HG03520 (cell line): ENCODE measurements around the gene EHBP1L1.

Source experiments
- ATAC-seq: cut with Tn5 transposase; IDR thresholded peaks from one replicate; pipeline ENCODE4 v1.9.1; 2021; ENCODE audit warnings: mild to moderate bottlenecking, moderate library complexity; ENCODE audit not compliant: unreplicated experiment

Gene EHBP1L1

DNA sequence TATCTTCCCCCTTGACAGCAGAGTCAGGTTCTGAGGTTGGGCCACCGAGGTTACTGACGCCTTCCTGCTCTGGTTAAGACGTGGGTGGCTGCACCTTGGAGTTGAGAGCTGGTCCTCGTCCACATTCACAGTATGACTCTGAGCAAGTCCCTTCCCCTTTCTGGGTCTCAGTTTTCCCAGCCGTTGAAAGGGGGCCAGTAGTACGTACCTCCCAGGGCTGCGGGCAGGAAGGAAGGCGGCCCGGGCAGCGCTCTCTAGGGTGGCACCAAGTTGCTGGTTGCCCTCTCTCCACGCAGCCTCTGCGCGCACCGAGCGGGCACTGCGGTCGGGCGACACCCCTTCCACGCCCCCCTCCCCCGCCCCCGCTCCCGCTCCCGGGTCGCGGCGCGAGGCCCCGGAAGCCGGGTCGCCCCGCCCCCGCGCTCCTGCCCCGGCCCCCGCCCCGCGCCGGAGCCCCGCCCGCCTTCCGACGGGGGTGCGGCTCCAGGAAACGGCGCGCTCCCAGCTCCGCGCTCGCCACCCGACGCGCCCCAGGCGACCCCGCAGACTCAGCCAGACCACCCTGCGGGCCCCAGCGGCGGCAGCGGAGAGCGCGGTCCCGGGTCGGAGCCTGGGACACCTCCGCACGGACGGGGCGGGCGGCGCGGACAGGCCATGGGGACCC lies at the start of gene EHBP1L1:
EHBP1L1 (plus strand) TSS at position 486 of the 664 bp plus-strand sequence. CDS start 250 bp downstream, outside the sequence.
- ATAC-seq: peak; percentile 19

DNA sequence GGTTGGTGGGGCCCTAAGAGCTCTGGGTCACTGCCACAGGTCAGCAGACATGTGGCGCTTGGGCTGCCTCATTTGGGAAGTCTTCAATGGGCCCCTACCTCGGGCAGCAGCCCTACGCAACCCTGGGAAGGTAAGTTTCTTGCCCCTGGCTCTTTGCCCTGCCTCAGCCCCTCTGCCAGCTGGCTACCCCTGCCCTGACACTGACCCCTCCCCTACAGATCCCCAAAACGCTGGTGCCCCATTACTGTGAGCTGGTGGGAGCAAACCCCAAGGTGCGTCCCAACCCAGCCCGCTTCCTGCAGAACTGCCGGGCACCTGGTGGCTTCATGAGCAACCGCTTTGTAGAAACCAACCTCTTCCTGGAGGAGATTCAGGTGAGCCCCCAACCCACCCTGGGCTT lies 49.1 kb upstream of the EHBP1L1 start:
- ATAC-seq: no peak

DNA sequence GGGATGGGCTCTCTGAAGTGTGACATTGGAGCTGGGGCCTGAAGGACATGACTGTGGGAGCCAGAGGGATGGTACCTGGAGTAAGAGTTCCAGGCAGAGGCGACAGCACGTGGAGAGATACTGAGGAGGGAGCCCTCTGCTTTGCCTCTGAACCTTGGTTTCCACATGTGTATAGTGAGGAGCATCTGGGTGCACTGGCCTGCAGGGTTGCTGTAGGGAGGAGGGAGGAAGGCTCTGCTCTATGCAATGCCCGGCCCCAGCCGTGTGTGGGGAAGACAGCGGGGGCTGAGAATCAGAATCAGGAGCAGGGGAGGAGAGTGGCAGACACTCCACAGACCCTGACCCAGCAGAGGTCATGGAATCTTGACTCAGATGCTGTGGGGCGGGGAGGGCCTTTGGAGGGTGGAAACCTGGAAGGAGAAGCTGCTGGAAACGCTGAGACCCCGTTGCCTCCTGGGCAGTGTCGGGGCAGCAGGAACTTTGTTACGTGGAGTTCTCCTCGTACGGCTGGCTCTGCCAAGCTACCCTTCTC lies 47.0 kb upstream of the EHBP1L1 start:
- ATAC-seq: no peak

DNA sequence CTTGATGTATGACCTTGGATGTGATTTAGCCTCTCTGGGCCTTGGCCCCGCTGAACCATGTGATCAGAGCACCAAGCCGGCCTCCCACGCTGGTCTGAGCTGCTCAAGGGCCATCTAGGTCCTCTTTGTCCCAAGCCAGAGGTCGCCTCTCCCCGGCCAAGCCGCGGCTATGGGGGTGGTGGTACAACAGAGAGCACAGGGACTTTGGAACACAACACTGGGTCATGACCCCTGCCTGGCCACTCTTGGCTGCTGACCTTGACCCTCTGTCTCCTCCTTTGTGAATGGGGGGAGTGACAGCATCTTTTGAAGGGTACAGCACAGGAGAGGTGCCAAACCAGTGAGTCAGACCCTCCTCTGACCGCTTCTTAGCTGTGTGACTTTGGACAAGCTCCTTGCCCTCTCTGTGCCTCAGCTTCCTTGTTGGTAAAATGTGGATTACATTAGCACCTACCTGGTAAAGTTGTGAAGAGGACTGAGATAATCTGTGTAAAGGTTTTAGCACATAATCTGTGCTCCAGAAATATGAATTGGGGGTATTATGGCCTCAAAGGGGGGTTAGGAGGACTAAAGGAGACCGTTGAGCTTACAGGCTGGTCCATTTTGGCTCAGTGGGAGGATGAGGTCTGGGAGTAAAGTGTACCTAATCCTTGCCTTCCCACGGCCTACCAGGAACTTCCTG lies 46.2 kb upstream of the EHBP1L1 start:
- no peak for ATAC-seq

DNA sequence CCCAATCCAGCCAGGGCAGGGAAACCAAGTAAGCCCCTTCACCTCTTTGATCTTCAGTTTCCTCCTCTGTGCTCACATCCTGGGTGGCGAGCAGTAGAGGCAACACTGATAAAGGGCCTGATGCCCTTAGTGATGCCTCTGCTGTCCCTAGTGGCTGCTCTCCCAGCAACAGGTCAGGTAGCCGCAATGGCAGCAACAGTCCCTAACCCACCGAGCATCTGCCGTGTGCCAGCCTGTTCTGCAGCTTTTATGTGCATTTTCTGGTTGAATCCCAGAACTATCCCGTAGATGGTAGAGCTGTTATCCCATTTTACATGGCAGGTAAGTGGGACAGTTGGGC lies 45.7 kb upstream of the EHBP1L1 start:
- ATAC-seq: no peak

DNA sequence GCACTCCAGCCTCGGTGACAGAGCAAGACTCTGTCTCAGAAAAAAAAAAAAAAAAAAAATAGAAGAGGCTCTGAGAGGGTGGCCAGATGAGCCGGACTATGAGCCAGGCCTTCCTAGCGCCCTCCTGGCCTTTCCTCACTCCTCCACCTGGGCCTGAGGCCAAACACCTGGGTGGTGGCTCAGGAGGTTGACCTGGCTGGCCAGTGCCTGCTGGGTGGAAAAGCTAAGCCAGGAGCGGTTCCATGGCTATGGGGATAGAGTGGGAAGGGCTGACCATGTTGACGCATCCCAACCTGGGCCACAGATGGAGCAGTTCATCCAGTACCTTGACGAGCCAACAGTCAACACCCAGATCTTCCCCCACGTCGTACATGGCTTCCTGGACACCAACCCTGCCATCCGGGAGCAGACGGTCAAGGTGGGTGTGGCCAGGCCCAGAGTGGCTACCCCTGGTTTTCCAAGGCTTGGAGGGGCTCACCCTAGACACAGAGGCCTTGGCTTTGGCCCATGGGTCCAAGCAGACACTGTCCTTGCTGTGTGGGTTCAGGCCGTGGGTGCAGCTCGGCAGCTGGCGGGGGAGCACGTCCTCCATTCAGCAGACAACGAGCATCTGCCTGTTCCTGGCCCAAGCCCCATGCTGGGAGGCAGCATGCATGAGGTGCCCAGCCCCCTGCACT lies 43.3 kb upstream of the EHBP1L1 start:
- no peak for ATAC-seq

DNA sequence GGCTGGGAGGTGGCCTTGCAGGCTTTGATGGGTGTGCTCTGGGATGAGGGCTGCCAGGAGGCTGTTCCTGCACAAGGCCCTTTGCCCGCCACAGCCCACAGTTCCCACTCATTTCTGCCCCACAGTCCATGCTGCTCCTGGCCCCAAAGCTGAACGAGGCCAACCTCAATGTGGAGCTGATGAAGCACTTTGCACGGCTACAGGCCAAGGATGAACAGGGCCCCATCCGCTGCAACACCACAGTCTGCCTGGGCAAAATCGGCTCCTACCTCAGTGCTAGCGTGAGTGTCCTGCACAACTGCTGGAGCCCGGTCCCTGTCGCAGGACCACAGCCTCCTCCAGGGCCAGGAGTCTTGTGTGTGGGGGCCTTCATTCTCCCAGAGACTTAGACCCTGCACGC lies 40.8 kb upstream of the EHBP1L1 start:
- ATAC-seq: no peak

DNA sequence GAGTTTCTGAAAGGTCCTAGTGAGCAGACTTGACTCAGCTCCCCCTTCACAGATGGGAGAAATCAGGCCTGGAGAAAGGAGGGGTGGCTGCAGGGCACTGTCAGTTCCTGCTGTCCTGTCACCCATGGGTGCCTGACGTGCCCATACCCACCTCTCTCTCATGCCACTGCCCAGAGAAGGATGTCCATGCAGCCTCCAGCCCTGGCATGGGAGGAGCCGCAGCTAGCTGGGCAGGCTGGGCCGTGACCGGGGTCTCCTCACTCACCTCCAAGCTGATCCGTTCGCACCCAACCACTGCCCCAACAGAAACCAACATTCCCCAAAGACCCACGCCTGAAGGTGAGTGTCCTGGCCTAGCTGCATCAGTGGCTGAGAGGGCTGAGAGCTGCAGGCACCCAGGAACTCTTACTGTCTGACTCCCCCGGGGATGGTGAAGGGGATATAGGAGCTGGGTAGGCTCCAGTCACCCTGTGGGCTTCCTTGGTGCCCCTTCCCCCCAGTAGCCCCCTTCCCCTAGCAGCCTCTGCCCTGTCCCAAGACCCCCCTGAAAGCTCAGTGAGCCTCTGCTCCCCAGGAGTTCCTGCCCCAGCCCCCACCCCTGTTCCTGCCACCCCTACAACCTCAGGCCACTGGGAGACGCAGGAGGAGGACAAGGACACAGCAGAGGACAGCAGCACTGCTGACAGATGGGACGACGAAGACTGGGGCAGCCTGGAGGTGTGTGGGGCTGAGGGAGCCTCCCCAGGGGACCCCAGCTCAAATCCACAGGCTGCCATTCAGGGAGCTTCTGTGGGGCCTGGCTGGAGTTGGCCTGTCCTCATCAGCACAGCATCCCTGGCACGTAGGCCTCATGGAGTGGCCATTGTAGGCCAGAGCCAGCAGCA lies 39.2 kb upstream of the EHBP1L1 start:
- no peak for ATAC-seq

DNA sequence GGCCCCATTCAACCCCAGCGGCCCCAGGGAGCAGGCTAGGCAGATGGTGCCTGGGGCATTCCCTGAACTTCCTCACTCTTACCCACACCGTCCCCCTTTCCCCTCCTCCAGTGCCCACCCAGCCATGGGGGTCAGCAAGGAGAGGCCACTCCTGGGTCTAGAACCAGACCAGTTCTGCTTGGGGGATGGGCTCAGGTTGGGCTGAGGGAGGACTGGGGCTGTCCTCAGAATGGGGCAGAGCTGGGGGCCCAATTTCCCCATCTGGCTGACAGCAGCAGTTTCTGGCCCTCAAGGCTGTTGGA lies 38.6 kb upstream of the EHBP1L1 start:
- ATAC-seq: no peak

DNA sequence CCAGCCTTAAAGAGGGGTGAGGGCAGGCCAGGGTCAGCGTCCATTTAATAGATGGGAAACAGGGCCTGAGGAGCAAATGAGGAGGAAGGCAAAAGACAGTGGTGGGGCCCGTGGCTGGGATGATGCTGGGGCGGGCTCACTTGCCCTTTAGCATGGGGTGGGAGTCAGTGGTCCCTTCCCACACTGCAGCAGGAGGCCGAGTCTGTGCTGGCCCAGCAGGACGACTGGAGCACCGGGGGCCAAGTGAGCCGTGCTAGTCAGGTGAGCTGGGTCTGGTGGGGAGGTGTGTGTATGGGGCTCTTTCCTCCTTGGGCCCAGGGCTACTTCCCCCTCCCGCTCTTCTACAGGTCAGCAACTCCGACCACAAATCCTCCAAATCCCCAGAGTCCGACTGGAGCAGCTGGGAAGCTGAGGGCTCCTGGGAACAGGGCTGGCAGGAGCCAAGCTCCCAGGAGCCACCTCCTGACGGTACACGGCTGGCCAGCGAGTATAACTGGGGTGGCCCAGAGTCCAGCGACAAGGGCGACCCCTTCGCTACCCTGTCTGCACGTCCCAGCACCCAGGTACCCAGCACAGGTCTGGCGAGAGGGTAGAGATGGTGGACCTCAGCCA lies 38.1 kb upstream of the EHBP1L1 start:
- ATAC-seq: no peak

DNA sequence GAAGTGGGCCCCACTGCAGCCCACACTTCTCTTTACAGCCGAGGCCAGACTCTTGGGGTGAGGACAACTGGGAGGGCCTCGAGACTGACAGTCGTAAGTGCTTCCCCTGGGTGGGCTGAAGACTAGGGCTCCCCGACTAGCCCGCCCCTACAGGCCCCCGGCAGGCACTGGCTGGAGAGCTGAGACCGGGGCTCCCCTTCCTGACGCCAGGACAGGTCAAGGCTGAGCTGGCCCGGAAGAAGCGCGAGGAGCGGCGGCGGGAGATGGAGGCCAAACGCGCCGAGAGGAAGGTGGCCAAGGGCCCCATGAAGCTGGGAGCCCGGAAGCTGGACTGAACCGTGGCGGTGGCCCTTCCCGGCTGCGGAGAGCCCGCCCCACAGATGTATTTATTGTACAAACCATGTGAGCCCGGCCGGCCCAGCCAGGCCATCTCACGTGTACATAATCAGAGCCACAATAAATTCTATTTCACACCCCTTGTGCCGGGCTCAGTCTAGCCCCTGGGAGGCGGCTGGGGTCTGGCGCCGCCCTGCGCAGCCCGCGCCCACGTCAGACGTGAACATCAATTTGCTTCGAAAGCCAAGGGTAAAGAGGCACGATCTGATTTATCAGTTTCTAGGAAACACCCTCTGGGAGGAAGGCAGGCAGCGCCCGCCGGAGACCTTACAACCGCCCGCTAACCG lies 37.5 kb upstream of the EHBP1L1 start:
- no peak for ATAC-seq

DNA sequence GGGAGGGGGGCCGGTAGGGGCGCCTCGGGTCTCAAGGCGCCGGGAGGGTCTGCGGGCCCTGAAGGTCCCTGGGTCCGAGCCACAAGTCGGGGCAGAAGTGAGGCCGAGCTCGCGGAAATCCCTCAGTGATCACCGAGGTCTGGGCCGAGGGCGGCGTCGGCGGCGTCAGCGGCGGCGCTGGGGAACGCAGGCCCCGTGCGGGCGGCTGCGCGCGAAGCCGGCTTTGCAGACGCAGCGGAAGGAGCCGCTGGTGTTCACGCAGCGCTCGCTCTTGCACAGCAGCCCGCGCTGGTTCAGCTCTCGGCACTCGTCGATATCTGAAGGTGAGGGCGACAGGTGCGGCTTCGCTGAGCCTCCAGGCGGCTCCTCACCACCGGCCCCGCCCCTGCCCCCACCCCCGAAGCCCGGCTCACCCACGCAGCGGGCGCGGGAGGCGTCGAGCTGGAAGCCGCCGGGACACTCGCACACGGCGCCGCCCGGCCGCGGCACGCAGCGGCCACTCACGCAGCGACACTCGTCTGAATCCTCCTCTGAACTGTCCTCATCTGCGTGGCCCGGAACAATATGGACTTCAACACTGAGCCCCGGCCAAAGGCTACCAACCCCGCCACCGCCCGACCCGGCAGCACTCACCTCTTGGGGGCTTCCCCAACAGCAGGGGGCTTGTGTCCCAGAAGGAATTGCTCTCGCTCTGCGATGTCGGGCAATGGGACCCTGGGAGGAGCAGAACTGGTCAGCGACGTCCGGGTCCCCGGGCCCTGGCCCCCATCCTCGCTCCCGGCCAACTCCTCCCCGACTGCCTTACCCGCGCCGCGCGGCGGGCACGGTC lies 36.7 kb upstream of the EHBP1L1 start:
- ATAC-seq: no peak

DNA sequence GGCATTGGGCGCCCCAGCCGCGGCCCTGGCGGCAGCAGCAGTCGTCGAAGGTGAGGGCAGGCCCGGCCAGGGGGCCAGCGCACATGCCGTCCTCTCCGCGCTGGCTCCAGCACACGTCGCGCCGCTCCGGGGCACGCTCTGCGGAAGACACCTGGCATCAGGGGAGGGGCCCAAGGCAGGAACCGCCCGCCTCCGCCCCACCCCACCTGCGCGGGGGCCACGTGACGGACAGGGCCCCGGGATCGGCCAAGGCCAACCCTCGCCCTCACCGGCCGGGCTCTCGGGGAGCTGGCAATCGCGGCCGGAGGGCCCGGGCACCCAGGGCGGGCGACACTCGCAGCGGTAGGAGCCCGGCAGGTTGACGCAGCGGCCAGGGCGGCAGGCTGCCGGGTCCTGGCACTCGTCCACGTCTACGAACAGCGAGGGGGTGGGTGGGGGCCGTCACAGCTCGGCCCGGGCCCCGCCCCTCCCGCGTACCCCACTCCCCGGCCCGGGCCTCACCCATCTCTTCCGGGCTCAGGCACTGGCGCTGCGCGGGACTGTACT lies 36.0 kb upstream of the EHBP1L1 start:
- peak; percentile 41 for ATAC-seq

DNA sequence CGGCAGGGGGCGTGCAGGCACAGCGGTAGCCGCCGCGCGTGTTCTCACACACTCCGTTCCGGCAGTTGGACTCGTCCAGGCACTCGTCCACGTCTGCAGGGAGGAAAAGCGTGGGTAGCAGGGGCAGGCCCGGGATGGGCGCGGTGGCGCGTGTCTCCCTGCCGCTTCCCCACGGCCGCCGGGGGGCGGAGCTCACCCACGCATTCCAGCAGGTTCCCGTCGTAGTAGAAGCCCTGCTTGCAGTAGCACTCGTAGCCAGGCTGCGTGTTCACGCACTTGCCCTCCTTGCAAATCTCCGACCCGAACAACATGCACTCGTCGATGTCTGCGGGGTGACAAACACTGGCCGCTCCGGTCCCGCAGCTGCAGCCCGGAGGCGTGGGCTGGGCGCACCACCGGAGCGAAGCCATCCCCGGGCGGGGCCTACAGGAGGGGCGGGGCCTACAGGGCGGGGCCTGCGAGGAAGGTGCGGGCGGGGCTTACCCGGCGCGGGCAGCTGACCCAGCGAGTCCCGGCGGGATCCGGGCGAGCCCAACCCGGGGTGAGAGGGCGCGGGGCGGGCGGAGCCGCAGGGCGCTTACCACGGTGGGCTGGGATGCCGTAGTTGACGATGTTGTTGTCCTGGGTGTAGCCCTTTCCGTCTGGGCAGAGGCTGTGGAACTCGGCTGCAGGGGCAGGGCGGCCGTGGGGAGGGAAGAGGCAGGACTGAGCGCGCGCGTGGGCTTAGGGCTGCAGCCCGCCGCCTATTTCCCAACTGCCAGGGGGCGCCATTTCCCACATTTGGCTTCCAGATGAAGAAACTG lies 35.4 kb upstream of the EHBP1L1 start:
- peak; percentile 55 for ATAC-seq

DNA sequence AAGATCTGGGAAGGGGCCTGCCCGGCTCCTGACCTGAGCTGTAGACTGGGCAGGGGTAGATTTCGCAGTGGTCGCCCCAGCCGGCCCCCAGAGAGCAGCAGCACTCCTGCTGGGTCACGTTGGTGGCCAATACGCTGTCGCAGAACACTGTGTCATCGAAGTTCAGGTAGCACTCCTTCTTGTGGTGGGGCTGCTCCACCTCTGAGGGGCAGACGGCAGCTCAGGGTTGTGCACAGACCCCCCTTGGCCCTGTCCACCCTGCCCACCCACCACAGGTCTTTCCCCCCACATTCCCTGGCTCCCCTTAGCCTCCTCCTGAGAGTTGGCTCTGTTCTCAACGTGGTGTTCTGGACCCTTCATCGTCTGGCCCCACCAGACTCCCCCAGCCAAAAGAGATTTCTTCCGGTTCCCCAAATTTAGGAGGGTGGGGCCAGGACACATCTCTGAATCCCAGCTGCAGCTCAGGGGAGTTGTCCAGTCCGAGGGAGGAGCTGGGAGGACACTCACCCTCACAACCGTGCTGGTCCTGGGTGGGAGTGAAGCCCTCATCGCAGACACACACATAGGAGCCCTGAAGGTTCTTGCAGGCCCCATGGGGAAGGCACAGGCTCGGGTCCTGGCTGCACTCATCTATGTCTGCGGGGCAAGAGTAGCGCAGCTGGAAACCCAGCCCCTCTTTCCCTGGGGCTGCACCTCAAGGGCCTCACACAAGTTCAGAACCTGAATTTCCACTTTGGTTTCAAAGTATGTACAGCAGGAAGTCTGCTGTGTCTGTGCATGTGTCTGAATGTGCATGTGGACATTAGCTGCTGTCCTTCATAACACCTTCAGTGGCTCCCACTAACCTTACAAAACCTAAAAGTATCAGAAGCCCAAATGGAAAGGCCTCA lies 34.5 kb upstream of the EHBP1L1 start:
- no peak for ATAC-seq

DNA sequence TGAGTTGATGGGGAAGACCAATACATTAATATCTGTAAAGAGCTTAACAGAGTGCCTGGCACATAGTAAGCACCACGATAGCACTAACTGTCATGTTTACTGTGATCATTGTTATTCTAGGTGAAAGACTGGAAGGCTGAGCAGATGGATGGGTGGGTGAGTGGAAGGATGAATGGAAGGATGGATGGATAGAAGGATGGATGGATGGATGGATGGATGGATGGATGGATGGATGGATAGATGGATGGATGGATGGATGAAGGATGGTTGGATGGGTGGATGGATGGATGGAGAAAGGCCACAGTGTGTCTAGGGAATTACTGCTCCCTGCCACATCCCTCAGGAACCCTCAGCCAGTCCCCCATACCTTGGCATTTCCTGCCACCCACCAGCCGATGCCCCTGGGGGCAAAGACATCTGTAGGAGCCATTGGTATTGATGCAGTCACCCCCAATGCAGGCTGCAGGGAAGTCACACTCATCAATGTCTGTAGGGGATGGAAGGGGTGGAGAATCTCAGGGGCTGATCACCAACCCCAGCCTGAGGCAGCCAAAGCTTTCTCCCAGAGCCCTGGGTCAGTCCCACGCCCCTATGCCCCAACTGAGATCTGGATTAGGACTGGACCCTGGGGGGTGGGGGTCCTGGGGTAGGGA lies 33.0 kb upstream of the EHBP1L1 start:
- ATAC-seq: no peak

DNA sequence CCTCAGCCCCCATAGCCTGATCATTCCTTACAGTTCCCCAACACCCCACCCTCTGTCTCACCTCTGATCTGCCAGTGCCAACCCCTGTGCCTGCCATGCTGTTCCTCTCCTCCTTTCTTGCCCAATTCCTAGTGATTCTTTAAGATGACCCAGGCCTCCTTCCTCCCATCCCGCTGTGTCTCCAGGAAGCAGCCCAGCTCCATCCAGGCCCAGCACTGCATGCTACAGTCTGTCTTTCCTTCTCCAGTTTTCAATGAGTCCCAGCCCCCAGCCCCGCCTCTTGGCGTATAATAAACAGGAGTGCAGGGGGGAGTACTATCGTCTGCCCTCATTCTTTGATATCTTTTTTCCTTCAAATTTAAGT lies 30.0 kb upstream of the EHBP1L1 start:
- no peak for ATAC-seq
